ENCODE measurements around the gene PRPSAP1.
A peak's percentile ranks its signal among the peaks of the same experiment; 100 is the strongest.

- TF ChIP-seq, protein P1, sequence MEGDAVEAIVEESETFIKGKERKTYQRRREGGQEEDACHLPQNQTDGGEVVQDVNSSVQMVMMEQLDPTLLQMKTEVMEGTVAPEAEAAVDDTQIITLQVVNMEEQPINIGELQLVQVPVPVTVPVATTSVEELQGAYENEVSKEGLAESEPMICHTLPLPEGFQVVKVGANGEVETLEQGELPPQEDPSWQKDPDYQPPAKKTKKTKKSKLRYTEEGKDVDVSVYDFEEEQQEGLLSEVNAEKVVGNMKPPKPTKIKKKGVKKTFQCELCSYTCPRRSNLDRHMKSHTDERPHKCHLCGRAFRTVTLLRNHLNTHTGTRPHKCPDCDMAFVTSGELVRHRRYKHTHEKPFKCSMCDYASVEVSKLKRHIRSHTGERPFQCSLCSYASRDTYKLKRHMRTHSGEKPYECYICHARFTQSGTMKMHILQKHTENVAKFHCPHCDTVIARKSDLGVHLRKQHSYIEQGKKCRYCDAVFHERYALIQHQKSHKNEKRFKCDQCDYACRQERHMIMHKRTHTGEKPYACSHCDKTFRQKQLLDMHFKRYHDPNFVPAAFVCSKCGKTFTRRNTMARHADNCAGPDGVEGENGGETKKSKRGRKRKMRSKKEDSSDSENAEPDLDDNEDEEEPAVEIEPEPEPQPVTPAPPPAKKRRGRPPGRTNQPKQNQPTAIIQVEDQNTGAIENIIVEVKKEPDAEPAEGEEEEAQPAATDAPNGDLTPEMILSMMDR (IDR thresholded peaks at IDR 0.05), result peak; percentile 59 to 86 (median 72)
- TF ChIP-seq POLR2A (IDR thresholded peaks at IDR 0.05), result no peak
Observed at GRCh38 chr17:76385892-76386786, 32.4 kb upstream of the PRPSAP1 start.
